GM12892 (cell line): Measurements from ENCODE around the gene CREBL2.

Source experiments
- POLR2A ChIP-seq: IDR thresholded peaks from 2 replicates; pipeline ENCODE4 v1.6.1; 2011; ENCODE audit warnings: low read depth, low read length, control low read depth
- POLR2AphosphoS5 ChIP-seq: IDR thresholded peaks from 2 replicates; pipeline ENCODE4 v1.6.1; 2011; ENCODE audit warnings: low read depth, low read length, control low read depth

DNA sequence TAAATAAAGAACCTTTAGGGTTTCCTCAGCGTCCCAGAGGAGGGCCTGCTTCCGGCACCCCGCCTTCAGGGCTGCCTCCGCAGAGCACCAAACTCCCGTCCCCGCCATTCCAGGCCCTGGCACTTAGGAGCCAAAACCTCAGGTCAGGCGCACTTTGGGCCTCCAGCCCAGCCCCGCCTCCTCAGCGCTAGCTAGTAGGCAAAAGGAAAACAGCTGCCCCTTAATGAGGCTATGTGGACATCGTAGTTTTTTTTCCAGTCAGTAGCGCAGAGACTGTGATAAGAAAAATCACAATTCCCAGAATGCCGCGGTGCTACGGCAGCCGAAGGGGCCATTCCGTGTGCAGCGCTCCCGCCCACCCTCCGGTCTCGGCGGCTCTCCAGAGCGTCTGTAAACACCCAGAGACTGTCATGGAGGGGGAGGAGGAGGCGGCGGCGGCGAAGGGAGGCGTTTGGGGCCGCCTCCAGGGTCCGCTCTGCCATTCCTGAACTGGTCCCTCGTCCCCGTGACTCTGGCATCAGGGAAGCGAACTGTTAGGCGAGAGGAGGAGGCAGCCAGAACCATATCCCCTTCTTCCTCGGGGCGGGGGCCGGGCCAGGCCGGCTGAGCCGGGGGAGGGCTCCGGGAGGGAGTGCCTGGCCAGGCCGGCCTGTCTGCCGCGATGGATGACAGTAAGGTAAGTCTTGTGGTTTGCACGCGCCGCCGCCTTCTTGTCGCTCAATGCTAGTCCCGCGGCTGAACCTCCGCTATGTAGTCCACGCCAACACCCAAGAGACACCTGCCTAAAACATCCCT, at the start of gene CREBL2:
- TF ChIP-seq POLR2A (peak; percentile 70), POLR2AphosphoS5 (no peak)
